ENCODE measurements around the gene PRCC.

The PRCC gene

GRCh38 chr1:156727926-156728598 is 39.3 kb upstream of the PRCC start, which contains the start of gene METTL25B:
METTL25B (plus strand) TSS chr1:156728469; CDS start chr1:156729105, 636 bp downstream.
- H3K4me3 ChIP-seq (ENCODE audit: low read length): peak within 1 kb of the TSS; percentile 100
- TF ChIP-seq, protein P1, sequence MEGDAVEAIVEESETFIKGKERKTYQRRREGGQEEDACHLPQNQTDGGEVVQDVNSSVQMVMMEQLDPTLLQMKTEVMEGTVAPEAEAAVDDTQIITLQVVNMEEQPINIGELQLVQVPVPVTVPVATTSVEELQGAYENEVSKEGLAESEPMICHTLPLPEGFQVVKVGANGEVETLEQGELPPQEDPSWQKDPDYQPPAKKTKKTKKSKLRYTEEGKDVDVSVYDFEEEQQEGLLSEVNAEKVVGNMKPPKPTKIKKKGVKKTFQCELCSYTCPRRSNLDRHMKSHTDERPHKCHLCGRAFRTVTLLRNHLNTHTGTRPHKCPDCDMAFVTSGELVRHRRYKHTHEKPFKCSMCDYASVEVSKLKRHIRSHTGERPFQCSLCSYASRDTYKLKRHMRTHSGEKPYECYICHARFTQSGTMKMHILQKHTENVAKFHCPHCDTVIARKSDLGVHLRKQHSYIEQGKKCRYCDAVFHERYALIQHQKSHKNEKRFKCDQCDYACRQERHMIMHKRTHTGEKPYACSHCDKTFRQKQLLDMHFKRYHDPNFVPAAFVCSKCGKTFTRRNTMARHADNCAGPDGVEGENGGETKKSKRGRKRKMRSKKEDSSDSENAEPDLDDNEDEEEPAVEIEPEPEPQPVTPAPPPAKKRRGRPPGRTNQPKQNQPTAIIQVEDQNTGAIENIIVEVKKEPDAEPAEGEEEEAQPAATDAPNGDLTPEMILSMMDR (conservative IDR thresholded peaks at IDR 0.05; ENCODE audit: low read length): no peak
- peak; percentile 75 for DNase-seq (ENCODE audit: low read depth)

DNA sequence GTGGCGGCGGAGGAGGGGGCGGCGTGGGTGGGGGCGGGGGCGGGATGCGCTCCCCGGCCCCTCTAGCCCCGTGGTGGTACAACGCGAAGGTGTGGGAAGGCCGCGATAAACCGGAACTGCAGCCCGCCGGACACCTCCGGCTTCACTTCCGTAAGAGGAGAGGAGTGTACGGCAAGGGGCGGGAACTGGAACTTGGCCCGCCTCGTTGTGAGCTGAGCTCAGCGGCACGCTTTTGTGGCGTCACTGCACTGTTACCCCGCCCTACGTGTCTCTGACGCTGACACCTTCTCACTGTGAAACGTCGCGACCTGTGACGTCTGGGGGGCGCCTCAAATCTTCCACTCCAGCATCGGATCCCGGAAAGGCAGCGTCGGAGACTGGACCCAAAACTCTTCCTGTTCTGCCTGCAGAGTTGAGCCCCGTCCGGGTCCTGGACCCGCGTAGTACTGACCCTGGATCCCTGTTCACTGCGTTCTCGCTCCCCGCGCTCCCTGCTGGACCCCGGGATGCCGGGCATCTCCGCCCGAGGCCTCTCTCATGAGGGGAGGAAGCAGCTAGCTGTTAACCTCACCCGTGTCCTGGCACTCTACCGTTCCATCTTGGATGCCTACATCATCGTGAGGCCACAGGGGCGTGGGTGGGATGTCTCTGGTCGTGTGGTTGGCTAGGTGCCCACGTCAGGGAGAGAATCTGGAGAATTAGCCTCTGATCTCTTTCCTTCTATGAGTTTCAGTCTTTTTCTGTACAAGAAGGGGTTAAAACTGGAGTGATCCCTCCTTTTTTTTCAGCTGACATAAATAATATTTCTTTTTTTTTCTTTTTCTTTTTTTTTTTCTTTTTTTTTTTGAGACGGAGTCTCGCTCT is 38.5 kb upstream of the PRCC start, which contains the start of gene ISG20L2:
TSS of gene ISG20L2 (minus strand) at position 168 of the 864 bp plus-strand sequence. CDS start 1,114 bp downstream, outside the sequence.
- peak; percentile 97 for DNase-seq (ENCODE audit: low read depth)
- TF ChIP-seq, protein P1 (conservative IDR thresholded peaks at IDR 0.05; ENCODE audit: low read length): 0 out of 2 replicates have a peak, but pooled peaks have one; percentile 9
- H3K4me3 ChIP-seq (ENCODE audit: low read length): peak within 1 kb of the TSS; percentile 100

DNA sequence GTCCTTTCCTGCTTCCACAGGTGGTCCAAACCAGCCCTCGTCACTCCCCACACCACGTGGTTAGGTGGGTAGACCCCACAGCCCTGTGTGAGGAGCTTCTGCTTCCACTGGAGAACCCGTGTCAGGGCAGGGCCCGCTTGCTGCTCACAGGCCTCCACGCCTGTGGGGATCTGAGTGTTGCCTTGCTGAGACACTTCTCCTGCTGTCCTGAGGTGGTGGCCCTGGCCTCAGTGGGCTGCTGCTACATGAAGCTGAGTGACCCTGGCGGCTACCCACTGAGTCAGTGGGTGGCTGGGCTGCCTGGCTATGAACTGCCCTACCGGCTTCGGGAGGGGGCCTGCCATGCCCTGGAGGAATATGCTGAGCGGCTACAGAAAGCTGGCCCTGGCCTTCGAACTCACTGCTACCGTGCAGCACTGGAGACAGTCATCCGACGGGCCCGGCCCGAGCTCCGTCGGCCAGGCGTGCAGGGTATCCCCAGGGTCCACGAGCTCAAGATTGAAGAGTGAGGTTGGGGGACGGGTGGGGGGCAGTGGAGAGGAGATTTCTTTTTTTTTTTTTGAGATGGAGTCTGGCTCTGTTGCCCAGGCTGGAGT is 33.2 kb upstream of the PRCC start:
- H3K4me3 ChIP-seq (ENCODE audit: low read length): no peak overlapping the region
- no peak for DNase-seq (ENCODE audit: low read depth)
- TF ChIP-seq, protein P1 (conservative IDR thresholded peaks at IDR 0.05; ENCODE audit: low read length): no peak

- TF ChIP-seq, protein P1 (conservative IDR thresholded peaks at IDR 0.05; ENCODE audit: low read length): no peak
- no peak for DNase-seq (ENCODE audit: low read depth)
- H3K4me3 ChIP-seq (ENCODE audit: low read length): no peak overlapping the region
Observed at GRCh38 chr1:156738407-156738806, 28.9 kb upstream of the PRCC start.

DNA sequence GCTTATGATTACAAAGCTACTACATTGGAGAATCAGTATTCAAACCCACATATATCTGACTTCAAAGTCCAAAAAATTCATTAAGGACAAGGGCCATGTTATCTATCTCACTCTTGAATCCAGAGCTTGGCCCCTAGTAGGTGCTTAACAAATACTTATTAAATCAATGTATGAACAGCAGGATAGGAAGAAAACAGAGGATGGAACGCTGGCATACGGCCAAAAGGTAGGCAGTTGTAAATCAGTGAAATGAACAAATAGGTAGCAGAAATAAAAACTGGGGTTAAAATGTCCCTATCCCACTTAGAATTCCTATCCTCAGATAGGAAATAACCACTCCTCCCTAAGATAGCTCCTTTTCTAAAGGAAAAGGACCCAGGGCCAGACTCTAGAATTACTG is 28.4 kb upstream of the PRCC start:
- no peak for DNase-seq (ENCODE audit: low read depth)
- TF ChIP-seq, protein P1 (conservative IDR thresholded peaks at IDR 0.05; ENCODE audit: low read length): no peak
- no peak overlapping the region for H3K4me3 ChIP-seq (ENCODE audit: low read length)

GRCh38 chr1:156740237-156740740 is 27.0 kb upstream of the PRCC start:
- DNase-seq (ENCODE audit: low read depth): peak; percentile 13
- TF ChIP-seq, protein P1 (conservative IDR thresholded peaks at IDR 0.05; ENCODE audit: low read length): no peak
- peak overlapping the region; percentile 91 for H3K4me3 ChIP-seq (ENCODE audit: low read length)
